ENCODE results near the gene SMCO2. TPM values are rescaled to one million over a fixed set of nuclear protein-coding genes. Genes with fewer than 3 reads are reported as not detected.

Gene SMCO2
- total and polyA plus RNA-seq, 2 of the 4 experiments (the other 2 are of a cell fraction), result 0.19 TPM; not detected in 1

DNA sequence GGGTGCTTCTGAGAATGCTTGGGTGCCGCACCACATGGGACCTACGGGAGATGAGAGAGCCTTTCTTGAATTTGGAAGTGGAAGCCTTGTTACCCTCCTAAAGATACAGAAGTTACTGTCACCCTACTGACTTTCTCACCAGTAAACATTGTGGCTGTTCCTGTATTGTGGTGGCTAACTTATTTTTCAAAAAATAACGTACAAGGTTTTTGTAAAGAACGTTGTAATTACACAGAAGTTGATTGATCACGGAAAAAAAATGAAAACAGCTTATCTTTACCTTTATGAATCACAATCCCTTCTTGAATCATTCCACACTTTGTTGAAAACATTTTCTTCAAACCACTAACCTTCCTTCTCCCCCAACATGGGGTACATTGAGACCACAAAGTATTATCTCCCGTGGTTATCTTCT lies 55.5 kb downstream of the SMCO2 start:
- 100% methylated on average over 2 of the region's 6 CpGs; no CpG with 5 or more reads in 1 of the 2 experiments for WGBS, 2 experiments (ENCODE audit: extremely low coverage in 2 of 2, insufficient read length in 1 of 2)
- ChIA-PET CTCF (interaction anchor here (1.0 kb wide), 1 partner anchor 14 kb away, joined by 7 read pairs; no protein-coding TSS in a partner anchor), POLR2A (ENCODE audit: unreplicated experiment) (no interaction called here)
- H3K4ac ChIP-seq (ENCODE audit: low read depth, low read length), result no peak overlapping the region
- H3K9me3 ChIP-seq (ENCODE audit: control insufficient read depth, insufficient read depth, low read length), result peaks cover 2% of the 10 kb centered on the region; the same call in 1 of the 2 replicates
- no peaks in the 10 kb centered on the region for H3K36me3 ChIP-seq (ENCODE audit: control insufficient read depth, insufficient read depth, low read length)
- no peaks in the 10 kb centered on the region for H3K79me1 ChIP-seq (ENCODE audit: low read depth in 1 of 2, low read length in 2 of 2)
- H2BK120ac ChIP-seq (ENCODE audit: low read depth, low read length), result no peak overlapping the region
- H2BK20ac ChIP-seq (ENCODE audit: low read depth, low read length), result no peak overlapping the region
- no peak overlapping the region for H2AK5ac ChIP-seq (ENCODE audit: low read depth, low read length)
- no peak overlapping the region for H3K4me3 ChIP-seq (ENCODE audit: insufficient read depth, low read depth, low read length)
- no peak overlapping the region for H4K91ac ChIP-seq (ENCODE audit: insufficient read depth, low read depth, low read length)
- no peak overlapping the region for H4K8ac ChIP-seq (ENCODE audit: low read depth in 2 of 2, low read length in 2 of 2)
- no peaks in the 10 kb centered on the region for H3K9me1 ChIP-seq (ENCODE audit: insufficient read depth, low read length)
- no peak overlapping the region for H3K18ac ChIP-seq (ENCODE audit: low read depth, low read length)
- H2AK9ac ChIP-seq (replicated peaks; ENCODE audit: low read depth, low read length, poor library complexity), result no peak overlapping the region
- intact Hi-C loops (cut with micrococcal nuclease) (no loop called here), in situ Hi-C loops (cut with MboI; ENCODE audit: low sequenced_read_pairs) (no loop called here), dilution Hi-C loops (cut with HindIII; ENCODE audit: low sequenced_read_pairs, unreplicated experiment) (no loop called here)
- H3K27ac ChIP-seq (ENCODE audit: insufficient read depth, low read length), result no peak overlapping the region
- H4K5ac ChIP-seq (ENCODE audit: low read depth, low read length), result no peak overlapping the region
- H3K23ac ChIP-seq (ENCODE audit: low read depth, low read length), result no peak overlapping the region
- no peaks in the 10 kb centered on the region for H3K27me3 ChIP-seq (ENCODE audit: control insufficient read depth, insufficient read depth, low read length)
- ATAC-seq (ENCODE audit: low read depth), result no peak
- H3K14ac ChIP-seq (replicated peaks; ENCODE audit: low read depth, low read length), result no peak overlapping the region
- no peak for TF ChIP-seq MXI1 (IDR thresholded peaks at IDR 0.05; ENCODE audit: borderline replicate concordance, low read depth, low read length)
- no peak for TF ChIP-seq RFX5 (IDR thresholded peaks at IDR 0.05; ENCODE audit: low read depth, low read length)
- no peak for TF ChIP-seq NFE2L2 (IDR thresholded peaks at IDR 0.05; ENCODE audit: low read depth, low read length)
- TF ChIP-seq SMC3 (IDR thresholded peaks at IDR 0.05; ENCODE audit: low read depth, low read length), result no peak
- TF ChIP-seq MAFK (IDR thresholded peaks at IDR 0.05; ENCODE audit: low read depth, low read length), result no peak
- no peak for TF ChIP-seq CEBPB (IDR thresholded peaks at IDR 0.05; ENCODE audit: low read depth, low read length)
- TF ChIP-seq CHD1 (IDR thresholded peaks at IDR 0.05; ENCODE audit: low read depth, low read length), result no peak
- no peak for TF ChIP-seq FOS (IDR thresholded peaks at IDR 0.05; ENCODE audit: low read depth, low read length)
- TF ChIP-seq RAD21 (IDR thresholded peaks at IDR 0.05; ENCODE audit: low read length), result no peak
- TF ChIP-seq, protein P1, sequence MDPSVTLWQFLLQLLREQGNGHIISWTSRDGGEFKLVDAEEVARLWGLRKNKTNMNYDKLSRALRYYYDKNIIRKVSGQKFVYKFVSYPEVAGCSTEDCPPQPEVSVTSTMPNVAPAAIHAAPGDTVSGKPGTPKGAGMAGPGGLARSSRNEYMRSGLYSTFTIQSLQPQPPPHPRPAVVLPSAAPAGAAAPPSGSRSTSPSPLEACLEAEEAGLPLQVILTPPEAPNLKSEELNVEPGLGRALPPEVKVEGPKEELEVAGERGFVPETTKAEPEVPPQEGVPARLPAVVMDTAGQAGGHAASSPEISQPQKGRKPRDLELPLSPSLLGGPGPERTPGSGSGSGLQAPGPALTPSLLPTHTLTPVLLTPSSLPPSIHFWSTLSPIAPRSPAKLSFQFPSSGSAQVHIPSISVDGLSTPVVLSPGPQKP (IDR thresholded peaks at IDR 0.05; ENCODE audit: borderline replicate concordance, low read depth, low read length), result no peak
- no peak for TF ChIP-seq MAZ (IDR thresholded peaks at IDR 0.05; ENCODE audit: borderline replicate concordance, low read depth, low read length)
- TF ChIP-seq, protein P2, sequence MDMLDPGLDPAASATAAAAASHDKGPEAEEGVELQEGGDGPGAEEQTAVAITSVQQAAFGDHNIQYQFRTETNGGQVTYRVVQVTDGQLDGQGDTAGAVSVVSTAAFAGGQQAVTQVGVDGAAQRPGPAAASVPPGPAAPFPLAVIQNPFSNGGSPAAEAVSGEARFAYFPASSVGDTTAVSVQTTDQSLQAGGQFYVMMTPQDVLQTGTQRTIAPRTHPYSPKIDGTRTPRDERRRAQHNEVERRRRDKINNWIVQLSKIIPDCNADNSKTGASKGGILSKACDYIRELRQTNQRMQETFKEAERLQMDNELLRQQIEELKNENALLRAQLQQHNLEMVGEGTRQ (IDR thresholded peaks at IDR 0.05; ENCODE audit: low read depth, low read length), result no peak
- TF ChIP-seq, protein P3, sequence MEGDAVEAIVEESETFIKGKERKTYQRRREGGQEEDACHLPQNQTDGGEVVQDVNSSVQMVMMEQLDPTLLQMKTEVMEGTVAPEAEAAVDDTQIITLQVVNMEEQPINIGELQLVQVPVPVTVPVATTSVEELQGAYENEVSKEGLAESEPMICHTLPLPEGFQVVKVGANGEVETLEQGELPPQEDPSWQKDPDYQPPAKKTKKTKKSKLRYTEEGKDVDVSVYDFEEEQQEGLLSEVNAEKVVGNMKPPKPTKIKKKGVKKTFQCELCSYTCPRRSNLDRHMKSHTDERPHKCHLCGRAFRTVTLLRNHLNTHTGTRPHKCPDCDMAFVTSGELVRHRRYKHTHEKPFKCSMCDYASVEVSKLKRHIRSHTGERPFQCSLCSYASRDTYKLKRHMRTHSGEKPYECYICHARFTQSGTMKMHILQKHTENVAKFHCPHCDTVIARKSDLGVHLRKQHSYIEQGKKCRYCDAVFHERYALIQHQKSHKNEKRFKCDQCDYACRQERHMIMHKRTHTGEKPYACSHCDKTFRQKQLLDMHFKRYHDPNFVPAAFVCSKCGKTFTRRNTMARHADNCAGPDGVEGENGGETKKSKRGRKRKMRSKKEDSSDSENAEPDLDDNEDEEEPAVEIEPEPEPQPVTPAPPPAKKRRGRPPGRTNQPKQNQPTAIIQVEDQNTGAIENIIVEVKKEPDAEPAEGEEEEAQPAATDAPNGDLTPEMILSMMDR (conservative IDR thresholded peaks at IDR 0.05; ENCODE audit: low read depth, low read length), result no peak
- no peak for TF ChIP-seq BHLHE40 (IDR thresholded peaks at IDR 0.05; ENCODE audit: low read depth, low read length)
- TF ChIP-seq POLR2A (IDR thresholded peaks at IDR 0.05; ENCODE audit: low read depth, low read length), result no peak
- no peak for TF ChIP-seq RCOR1 (IDR thresholded peaks at IDR 0.05; ENCODE audit: insufficient replicate concordance, low read length)
- no peak for DNase-seq
- no TSS peak for BruUV-seq (replicated peaks)
- no peak overlapping the region for H2AFZ ChIP-seq (replicated peaks; ENCODE audit: low read length, poor library complexity)
- no peak overlapping the region for H3K56ac ChIP-seq (ENCODE audit: extremely low read depth, insufficient read depth, low read length)
- H3K4me1 ChIP-seq (ENCODE audit: control insufficient read depth, insufficient read depth, low read length), result peaks cover 6% of the 10 kb centered on the region
- no peak overlapping the region for H2BK5ac ChIP-seq (ENCODE audit: low read depth, low read length, poor library complexity, severe bottlenecking)
- no peak overlapping the region for H3K9ac ChIP-seq (ENCODE audit: low read depth, low read length)
- no peak overlapping the region for H3K4me2 ChIP-seq (ENCODE audit: low read depth, low read length)
- no peaks in the 10 kb centered on the region for H4K20me1 ChIP-seq (ENCODE audit: insufficient read depth, low read length)
- no peak overlapping the region for H2BK15ac ChIP-seq (ENCODE audit: low read depth, low read length)
